Spleen (tissue), 11 donors: ENCODE data around the gene SKI. TPM values are rescaled to one million over a fixed set of nuclear protein-coding genes. Genes with fewer than 3 reads are reported as not detected.

Experiments used
- DNase-seq: peaks from one replicate; pipeline ENCODE4 v3.0.0-alpha.2; 2020
- H3K27ac ChIP-seq, 8 donors: fragments of 200-600 bp; sonication (generic) in 7 of 8; 1 replicate in 4 of 8; 2 replicates in 4 of 8; pipeline versions ENCODE4 v1.5.0 to v1.8.0; 2016 to 2021; ENCODE audit warnings: inconsistent platforms in 4 of 8, mild to moderate bottlenecking in 4 of 8, moderate library complexity in 1 of 8
- H3K27me3 ChIP-seq, 7 donors: fragments of 200-600 bp; sonication (generic) in 6 of 7; replicated peaks in 1 of 7; 1 replicate in 4 of 7; 2 replicates in 3 of 7; pipeline versions ENCODE4 v1.5.0 to v1.8.0; 2016 to 2021; ENCODE audit warnings: inconsistent platforms in 3 of 7, mild to moderate bottlenecking in 1 of 7
- H3K36me3 ChIP-seq, 6 donors: fragments of 200-600 bp; sonication (generic) in 5 of 6; 1 replicate in 4 of 6; 2 replicates in 2 of 6; pipeline versions ENCODE4 v1.5.0 to v1.8.0; 2016 to 2021; ENCODE audit warnings: inconsistent platforms in 2 of 6
- H3K4me1 ChIP-seq, 6 donors: fragments of 200-600 bp; sonication (generic) in 5 of 6; 1 replicate in 3 of 6; 2 replicates in 3 of 6; pipeline versions ENCODE4 v1.5.0 to v1.8.0; 2016 to 2021; ENCODE audit warnings: inconsistent platforms in 3 of 6
- H3K4me3 ChIP-seq, 8 donors: fragments of 200-600 bp; sonication (generic) in 7 of 8; 1 replicate in 4 of 8; 2 replicates in 4 of 8; pipeline versions ENCODE4 v1.5.0 to v1.8.0; 2016 to 2021; ENCODE audit warnings: inconsistent platforms in 4 of 8, mild to moderate bottlenecking in 4 of 8, moderate library complexity in 2 of 8
- H3K9me3 ChIP-seq, 8 donors: fragments of 200-600 bp; sonication (generic) in 7 of 8; 1 replicate in 4 of 8; 2 replicates in 4 of 8; pipeline versions ENCODE4 v1.5.0 to v1.8.0; 2016 to 2021; ENCODE audit warnings: inconsistent platforms in 4 of 8
- CTCF ChIP-seq, 11 experiments: fragments of 200-600 bp in 7 of 11; fragments of 450-650 bp in 4 of 11; sonication (generic) in 4 of 11; IDR thresholded peaks in 8 of 11; conservative IDR thresholded peaks in 3 of 11; 1 replicate in 7 of 11; 2 replicates in 4 of 11; pipeline versions ENCODE4 v1.4.0 to v1.8.0; 2016 to 2021; ENCODE audit warnings: antibody characterized with exemption in 11 of 11, inconsistent platforms in 4 of 11, mild to moderate bottlenecking in 1 of 11
- POLR2A ChIP-seq, 3 donors: fragments of 450-650 bp; IDR thresholded peaks; one replicate each; pipeline ENCODE4 v1.5.1; 2017; ENCODE audit warnings: antibody characterized with exemption in 3 of 3, mild to moderate bottlenecking in 1 of 3
- POLR2AphosphoS5 ChIP-seq, 3 donors: sonication (generic); formaldehyde crosslinking; IDR thresholded peaks; one replicate each; pipeline ENCODE4 v1.5.1; 2017; ENCODE audit warnings: antibody characterized with exemption in 3 of 3
- WGBS, 5 donors: extraction: QIAGEN DNeasy Blood & Tissue Kit in 3 of 5; methylation state at CpG; one replicate each; pipeline versions ENCODE4 v1.1.5 to v1.1.7; 2013 to 2018; 5-methylcytosine and 5-hydroxymethylcytosine counted together
- intact Hi-C: fragments of 100-400 bp; cut with DNase I; formaldehyde crosslinking; loops from one replicate; pipeline ENCODE4 v1.15.0; 2023; ENCODE audit warnings: low total_unique reads
- polyA plus RNA-seq, 3 donors: library from polyadenylated mRNA; stranded (reverse); fragments of 200-250 nt; gene quantifications; one replicate each; pipeline ENCODE4 v1.2.1, GENCODE V29; 2013
- total RNA-seq, 7 donors: library from RNA; depleted of rRNA in 3 of 7; stranded (reverse); fragments of >200 nt in 3 of 7; fragmentation: NEBNext Ultra II Directional in 4 of 7; extraction: Animal tissue kit (Norgen Biotek cat#: 25700) in 4 of 7; gene quantifications; one replicate each; pipeline versions ENCODE4 v1.1.0 to v1.2.1, GENCODE V29; 2016 to 2021
- donor health status: healthy with polysubstance abuse.
- donor health status: DM: no; HTN: no; CAD: no; lungs with moderate emphysema.
- donor health status: DM: no; HTN: no; CAD: no.
- donor health status: Bipolar disorder and iron deficiency.
- donor health status: healthy.
- donor health status: DM: no; HTN: no; CAD: no.
- donor health status: DM: yes; HTN: yes; CAD: no.

SKI gene
- total and polyA plus RNA-seq, 10 donors: 4.4 to 100.0 (median 54.3) TPM

- peaks cover 0 to 8% (median 0%) of the 10 kb centered on the region in 6 donors for H3K36me3 ChIP-seq
- WGBS, 5 donors: 89 to 94% (median 92%) methylated on average over 8 to 10 of the region's 10 CpGs
- peak overlapping the region in 4 of 8 donors; percentile 22 to 88 (median 64) for H3K27ac ChIP-seq
- H3K27me3 ChIP-seq: no peaks in the 10 kb centered on the region
- peaks cover 23 to 81% (median 61%) of the 10 kb centered on the region in 6 donors for H3K4me1 ChIP-seq
- H3K9me3 ChIP-seq: no peaks in the 10 kb centered on the region
- H3K4me3 ChIP-seq: no peak overlapping the region
- DNase-seq: peak; percentile 69
- intact Hi-C loops: loop anchor here (5.0 kb wide), 2 partner anchors 115 to 350 kb away; no protein-coding TSS in a partner anchor
- TF ChIP-seq CTCF (IDR thresholded peaks at IDR 0.05 in 8 of 11, conservative IDR thresholded peaks at IDR 0.05 in 3 of 11): no peak
- TF ChIP-seq POLR2A (IDR thresholded peaks at IDR 0.05): no peak
- no peak for TF ChIP-seq POLR2AphosphoS5 (IDR thresholded peaks at IDR 0.05)
Measured at GRCh38 chr1:2197707-2198165, 30.4 kb upstream of the SKI start.

DNA sequence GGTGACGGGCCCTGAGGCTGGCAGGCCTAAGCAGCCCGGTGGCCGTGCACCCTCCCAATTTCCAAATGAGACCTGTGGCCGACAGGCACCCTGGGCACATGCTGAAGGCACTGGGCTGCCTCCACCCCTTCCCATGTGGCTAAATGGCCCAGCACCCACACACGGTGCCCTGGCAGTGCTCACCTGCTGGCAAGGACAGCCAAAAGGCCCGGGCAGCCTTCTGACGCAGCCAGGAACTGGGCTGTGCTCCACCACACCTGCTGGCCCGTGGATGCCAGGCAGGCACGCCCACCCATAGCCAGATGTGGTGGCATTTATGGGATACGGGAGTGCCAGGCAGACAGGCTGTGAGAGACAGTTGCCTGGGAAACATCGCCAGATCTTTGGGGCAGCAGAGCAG is 29.5 kb upstream of the SKI start:
- TF ChIP-seq CTCF (IDR thresholded peaks at IDR 0.05 in 8 of 11, conservative IDR thresholded peaks at IDR 0.05 in 3 of 11): no peak
- no peak for TF ChIP-seq POLR2A (IDR thresholded peaks at IDR 0.05)
- TF ChIP-seq POLR2AphosphoS5 (IDR thresholded peaks at IDR 0.05): no peak
- no peaks in the 10 kb centered on the region for H3K9me3 ChIP-seq
- intact Hi-C loops: loop anchor here (5.0 kb wide), 2 partner anchors 114 to 349 kb away; no protein-coding TSS in a partner anchor
- peak overlapping the region; percentile 76 to 90 (median 86) for H3K27ac ChIP-seq
- H3K4me1 ChIP-seq: peaks cover 19 to 81% (median 56%) of the 10 kb centered on the region in 6 donors
- H3K27me3 ChIP-seq: no peaks in the 10 kb centered on the region
- peak; percentile 85 for DNase-seq
- H3K36me3 ChIP-seq: no peaks in the 10 kb centered on the region
- WGBS, 5 donors: 67 to 80% (median 76%) methylated on average over 4 to 11 of the region's 11 CpGs
- peak overlapping the region in 2 of 8 donors; percentile 43 to 70 for H3K4me3 ChIP-seq

GRCh38 chr1:2199042-2199810 is 28.9 kb upstream of the SKI start:
- intact Hi-C loops: loop anchor here (5.0 kb wide), 2 partner anchors 113 to 348 kb away; no protein-coding TSS in a partner anchor
- Histone ChIP-seq H3K36me3 (no peaks in the 10 kb centered on the region), H3K4me3 (peak overlapping the region; percentile 29 to 70 (median 36)), H3K4me1 (peaks cover 21 to 81% (median 56%) of the 10 kb centered on the region in 6 donors), H3K27me3 (no peaks in the 10 kb centered on the region), H3K9me3 (no peaks in the 10 kb centered on the region), H3K27ac (peak overlapping the region; percentile 76 to 90 (median 86))
- peak; percentile 96 for DNase-seq
- TF ChIP-seq POLR2AphosphoS5 (IDR thresholded peaks at IDR 0.05) (peak; percentile 72 to 84 (median 82)), CTCF (IDR thresholded peaks at IDR 0.05 in 8 of 11, conservative IDR thresholded peaks at IDR 0.05 in 3 of 11) (no peak), POLR2A (IDR thresholded peaks at IDR 0.05) (peak in 1 of 3 donors; percentile 25)
- 7 to 13% (median 10%) methylated on average over 13 to 24 of the region's 24 CpGs for WGBS, 5 donors
